ENCODE results near the gene TLR8. TPM values are rescaled to one million over a fixed set of nuclear protein-coding genes. Genes with fewer than 3 reads are reported as not detected.

Gene TLR8
- total and polyA plus RNA-seq, 2 experiments from 2014 or later = not detected

DNA sequence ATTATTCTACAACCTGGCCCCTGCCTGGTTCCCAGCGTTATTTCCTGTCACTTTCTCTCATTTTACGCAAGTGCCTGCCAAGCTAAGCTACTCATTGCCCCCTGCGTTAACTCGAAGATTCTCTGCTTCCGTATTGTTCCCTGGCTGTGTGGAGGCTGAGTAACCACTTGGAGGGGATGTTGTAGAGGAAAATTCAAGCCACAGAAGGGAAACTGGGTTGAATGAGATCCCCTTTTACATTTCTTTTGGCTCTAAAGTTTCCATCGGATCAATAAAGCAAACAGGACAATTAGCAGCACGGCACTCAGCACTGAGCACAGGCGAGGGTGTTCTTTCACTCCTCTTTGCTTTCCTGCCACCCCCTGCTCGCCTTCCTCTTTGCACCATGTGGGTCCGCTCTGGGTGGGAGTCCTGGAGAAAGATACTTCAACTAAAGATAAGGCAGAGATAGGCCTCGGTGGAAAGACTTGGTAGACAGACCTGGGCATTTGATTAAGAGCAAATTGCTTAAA lies 64.3 kb downstream of the TLR8 start:
- Mint-ChIP-seq H3K36me3 (ENCODE audit: low read depth) (peaks cover 24% of the 10 kb centered on the region), H3K4me3 (no peak overlapping the region), H3K27me3 (ENCODE audit: insufficient read depth, low read depth, poor library complexity) (peaks cover 7% of the 10 kb centered on the region), H3K9me3 (peaks cover 11% of the 10 kb centered on the region; the same call in 2 of the 3 replicates), H3K4me1 (peaks cover 22% of the 10 kb centered on the region), H3K27ac (peak overlapping the region; percentile 56)
- Histone ChIP-seq H3K4me1 (ENCODE audit: insufficient read depth) (no peaks in the 10 kb centered on the region), H3K9me2 (ENCODE audit: insufficient read depth) (no peaks in the 10 kb centered on the region), H3K27me3 (ENCODE audit: insufficient read depth) (no peaks in the 10 kb centered on the region), H3K4me3 (no peak overlapping the region), H2AFZ (no peak overlapping the region), H3K27ac (ENCODE audit: low read depth) (peak overlapping the region; percentile 89), H4K20me1 (replicated peaks; ENCODE audit: insufficient read depth) (no peaks in the 10 kb centered on the region), H3F3A (replicated peaks; ENCODE audit: low read depth) (no peaks in the 10 kb centered on the region), H3K4me2 (no peak overlapping the region), H3K79me2 (replicated peaks; ENCODE audit: insufficient read depth) (peaks cover 8% of the 10 kb centered on the region), H3K36me3 (ENCODE audit: insufficient read depth) (no peaks in the 10 kb centered on the region)
- no peak for TF ChIP-seq ETS1 (IDR thresholded peaks at IDR 0.05)
- TF ChIP-seq CTCF (conservative IDR thresholded peaks at IDR 0.05; ENCODE audit: low read depth in 2 of 2) = peak; percentile 50 to 73
- ATAC-seq (peak; percentile 51), DNase-seq (ENCODE audit: low spot score) (peak; percentile 70)

GRCh38 chrX:12971282-12972003 lies 65.0 kb downstream of the TLR8 start:
- TF ChIP-seq EZH2phosphoT487 (IDR thresholded peaks at IDR 0.05; ENCODE audit: unreplicated experiment) = no peak
- Histone ChIP-seq H3K36me3 (ENCODE audit: insufficient read depth) (no peaks in the 10 kb centered on the region), H3K79me2 (replicated peaks; ENCODE audit: insufficient read depth) (peaks cover 15% of the 10 kb centered on the region), H3K9me2 (ENCODE audit: insufficient read depth) (no peaks in the 10 kb centered on the region), H3K27me3 (ENCODE audit: insufficient read depth) (no peaks in the 10 kb centered on the region), H3K4me2 (no peak overlapping the region), H3K4me3 (no peak overlapping the region), H3K4me1 (ENCODE audit: insufficient read depth) (no peaks in the 10 kb centered on the region), H4K20me1 (replicated peaks; ENCODE audit: insufficient read depth) (no peaks in the 10 kb centered on the region), H3K27ac (ENCODE audit: low read depth) (peak overlapping the region; percentile 89; the same call in 1 of the 2 replicates), H2AFZ (no peak overlapping the region), H3F3A (replicated peaks; ENCODE audit: low read depth) (no peaks in the 10 kb centered on the region)
- Mint-ChIP-seq H3K36me3 (ENCODE audit: low read depth) (peaks cover 27% of the 10 kb centered on the region), H3K4me3 (no peak overlapping the region), H3K9me3 (peaks cover 8% of the 10 kb centered on the region; the same call in 2 of the 3 replicates), H3K27me3 (ENCODE audit: insufficient read depth, low read depth, poor library complexity) (peaks cover 11% of the 10 kb centered on the region), H3K27ac (peak overlapping the region; percentile 70), H3K4me1 (peaks cover 21% of the 10 kb centered on the region)
- ATAC-seq (no peak), DNase-seq (ENCODE audit: low spot score) (no peak)

DNA sequence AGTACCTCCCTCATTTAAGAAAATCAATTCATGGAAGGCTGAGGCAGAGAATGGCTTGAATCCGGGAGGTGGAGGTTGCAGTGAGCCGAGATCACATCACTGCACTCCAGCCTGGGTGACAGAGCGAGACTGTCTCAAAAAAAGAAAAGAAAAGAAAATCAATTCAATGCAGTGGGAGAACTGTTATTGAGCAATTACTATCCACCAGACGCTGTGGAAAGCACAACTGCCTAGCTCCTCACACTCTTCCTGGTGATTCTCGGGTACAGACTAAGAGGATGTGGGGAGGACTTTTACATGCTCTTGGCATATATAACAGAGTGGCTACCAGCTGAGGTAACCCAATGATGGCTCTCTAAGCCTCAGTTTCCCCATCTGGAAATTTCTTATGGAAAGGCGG lies 65.8 kb downstream of the TLR8 start:
- peaks cover 22% of the 10 kb centered on the region for H3K79me2 ChIP-seq (replicated peaks; ENCODE audit: insufficient read depth)
- H4K20me1 ChIP-seq (replicated peaks; ENCODE audit: insufficient read depth) = no peaks in the 10 kb centered on the region
- no peaks in the 10 kb centered on the region for H3K9me2 ChIP-seq (ENCODE audit: insufficient read depth)
- peaks cover 15% of the 10 kb centered on the region for H3K27me3 Mint-ChIP-seq (ENCODE audit: insufficient read depth, low read depth, poor library complexity)
- H2AFZ ChIP-seq = no peak overlapping the region
- no peak overlapping the region for H3K4me2 ChIP-seq
- DNase-seq (ENCODE audit: low spot score) (no peak), ATAC-seq (no peak)
- no peaks in the 10 kb centered on the region for H3F3A ChIP-seq (replicated peaks; ENCODE audit: low read depth)
- peaks cover 30% of the 10 kb centered on the region for H3K36me3 Mint-ChIP-seq (ENCODE audit: low read depth)
- H3K9me3 Mint-ChIP-seq = peaks cover 8% of the 10 kb centered on the region; the same call in 2 of the 3 replicates
- no peaks in the 10 kb centered on the region for H3K36me3 ChIP-seq (ENCODE audit: insufficient read depth)
- H3K4me1 ChIP-seq (ENCODE audit: insufficient read depth) = no peaks in the 10 kb centered on the region
- no peak overlapping the region for H3K27ac ChIP-seq (ENCODE audit: low read depth)
- no peak overlapping the region for H3K4me3 ChIP-seq
- no peak overlapping the region for H3K27ac Mint-ChIP-seq
- H3K4me1 Mint-ChIP-seq = peaks cover 24% of the 10 kb centered on the region
- H3K4me3 Mint-ChIP-seq = no peak overlapping the region
- H3K27me3 ChIP-seq (ENCODE audit: insufficient read depth) = no peaks in the 10 kb centered on the region
- TF ChIP-seq ETS1 (IDR thresholded peaks at IDR 0.05) (no peak), EZH2 (IDR thresholded peaks at IDR 0.05; ENCODE audit: low read depth, unreplicated experiment) (no peak), CTCF (conservative IDR thresholded peaks at IDR 0.05; ENCODE audit: low read depth in 2 of 2) (no peak), EZH2phosphoT487 (IDR thresholded peaks at IDR 0.05; ENCODE audit: unreplicated experiment) (no peak), ZNF114 (CRISPR knock-in tag; IDR thresholded peaks at IDR 0.05) (no peak), STAT1 (IDR thresholded peaks at IDR 0.05; ENCODE audit: unreplicated experiment) (no peak)

Data from GM23338 (cell line).